Natural killer cell treated with Interleukin-12 subunit alpha and Interleukin-12 subunit beta and Interleukin-15 and Interleukin-18, amount 100 ng/mL, for 72 hours (primary cell): ENCODE measurements around the gene SYTL5. TPM values are rescaled to one million over a fixed set of nuclear protein-coding genes. Genes with fewer than 3 reads are reported as not detected.
A peak's percentile ranks its signal among the peaks of the same experiment; 100 is the strongest.

Source experiments
- ATAC-seq, 2 donors: fragments of 150-1000 bp; cut with Tn5 transposase in 1 of 2; sonication (Bioruptor Pico), chemical (Tn5 transposase) in 1 of 2; 2 replicates each; pipeline ENCODE4 v1.10.0; 2021
- DNase-seq: peaks from one replicate; pipeline ENCODE4 v3.0.0; 2022; ENCODE audit warnings: low spot score
- H3K27ac Mint-ChIP-seq, 2 donors: 1 replicate in 1 of 2; 2 replicates in 1 of 2; pipeline ENCODE4 v1.8.0; 2022; ENCODE audit warnings: mixed read lengths in 2 of 2, mild to moderate bottlenecking in 1 of 2, moderate library complexity in 1 of 2
- H3K27me3 Mint-ChIP-seq, 2 donors: 1 replicate in 1 of 2; 2 replicates in 1 of 2; pipeline ENCODE4 v1.8.0; 2022; ENCODE audit warnings: mixed read lengths in 2 of 2
- H3K36me3 Mint-ChIP-seq: one replicate; pipeline ENCODE4 v1.8.0; 2022; ENCODE audit warnings: mixed read lengths
- H3K4me1 Mint-ChIP-seq, 2 donors: 1 replicate in 1 of 2; 2 replicates in 1 of 2; pipeline ENCODE4 v1.8.0; 2022; ENCODE audit warnings: low read depth in 2 of 2, mixed read lengths in 2 of 2, mild to moderate bottlenecking in 1 of 2
- H3K4me3 Mint-ChIP-seq: one replicate; pipeline ENCODE4 v1.8.0; 2022; ENCODE audit warnings: mixed read lengths
- H3K9me3 Mint-ChIP-seq: 2 replicates; pipeline ENCODE4 v1.8.0; 2022; ENCODE audit warnings: mixed read lengths
- total RNA-seq, 2 donors: library from RNA; stranded (reverse); gene quantifications; one replicate each; pipeline ENCODE4 v1.2.3, GENCODE V29; 2022

Gene SYTL5
- total RNA-seq, 2 donors from 2014 or later = not detected

- H3K4me3 Mint-ChIP-seq = no peak overlapping the region
- no peak overlapping the region for H3K27ac Mint-ChIP-seq
- H3K36me3 Mint-ChIP-seq = no peaks in the 10 kb centered on the region
- H3K27me3 Mint-ChIP-seq = peaks cover 0 to 3% of the 10 kb centered on the region in 2 donors
- no peaks in the 10 kb centered on the region for H3K4me1 Mint-ChIP-seq
- DNase-seq (no peak), ATAC-seq (no peak)
- H3K9me3 Mint-ChIP-seq = no peaks in the 10 kb centered on the region
Measured at GRCh38 chrX:38048886-38049285, 42.5 kb downstream of the SYTL5 start.

DNA sequence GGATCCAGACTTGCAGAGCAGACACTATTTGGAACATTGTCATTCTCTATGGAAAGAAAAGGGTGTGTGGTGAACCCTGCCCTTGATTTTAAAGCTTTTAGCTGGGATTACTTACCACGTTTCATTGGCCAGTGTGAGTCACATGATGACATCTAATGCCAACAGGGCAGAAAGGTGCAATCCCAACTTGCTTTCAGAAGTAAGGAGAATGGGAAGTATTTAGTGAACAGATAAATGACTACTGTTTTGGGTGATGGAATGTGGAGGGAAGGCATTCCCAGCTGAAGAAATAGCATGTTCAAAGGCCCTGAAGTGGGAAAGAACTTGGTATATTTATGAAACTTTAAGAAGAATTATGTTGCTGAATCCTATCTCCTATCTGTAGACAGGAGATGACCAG, 44.5 kb downstream of the SYTL5 start:
- no peak for DNase-seq
- Mint-ChIP-seq H3K36me3 (no peaks in the 10 kb centered on the region), H3K4me1 (no peaks in the 10 kb centered on the region), H3K27me3 (peaks cover 0 to 10% of the 10 kb centered on the region in 2 donors), H3K27ac (no peak overlapping the region), H3K4me3 (no peak overlapping the region), H3K9me3 (no peaks in the 10 kb centered on the region)
- ATAC-seq = no peak

GRCh38 chrX:38052096-38052495, 45.7 kb downstream of the SYTL5 start:
- no peaks in the 10 kb centered on the region for H3K9me3 Mint-ChIP-seq
- no peak overlapping the region for H3K27ac Mint-ChIP-seq
- H3K4me1 Mint-ChIP-seq = no peaks in the 10 kb centered on the region
- H3K27me3 Mint-ChIP-seq = peaks cover 8 to 13% of the 10 kb centered on the region in 2 donors
- ATAC-seq = peak in 1 of 2 donors; percentile 44
- H3K36me3 Mint-ChIP-seq = no peaks in the 10 kb centered on the region
- no peak for DNase-seq
- H3K4me3 Mint-ChIP-seq = no peak overlapping the region

DNA sequence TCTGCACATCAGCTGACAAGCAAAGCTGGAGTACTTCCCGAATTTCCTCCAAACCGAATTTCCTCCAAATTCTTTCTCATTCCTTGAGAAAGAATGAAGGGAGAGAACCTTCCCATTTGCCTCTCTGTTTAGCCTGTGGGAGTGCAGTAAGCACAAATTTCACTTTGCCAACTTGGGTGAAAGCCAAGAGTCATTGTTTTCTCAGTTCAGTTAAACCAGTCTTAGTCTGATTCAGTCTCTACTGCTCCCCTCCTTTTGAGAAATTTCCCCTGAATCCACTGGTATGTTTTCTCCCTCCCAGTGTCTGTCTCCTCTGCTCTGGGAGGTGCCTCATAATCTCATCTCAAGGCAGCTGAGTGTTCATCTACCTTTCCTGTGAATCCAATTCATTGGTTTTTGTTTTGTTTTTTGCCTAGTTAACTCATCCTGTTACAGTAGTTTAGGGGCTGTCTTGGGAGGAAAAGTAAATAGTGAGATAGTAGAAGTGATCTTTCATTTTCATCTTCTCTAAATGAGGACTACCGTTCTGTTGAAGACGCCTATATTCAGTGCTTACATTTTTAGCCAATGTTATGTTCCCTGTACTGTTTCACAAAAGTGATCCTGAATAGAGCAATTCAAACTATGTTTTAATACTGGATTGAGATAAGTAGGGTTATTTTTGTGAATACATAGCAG, 49.0 kb downstream of the SYTL5 start:
- H3K9me3 Mint-ChIP-seq = no peaks in the 10 kb centered on the region
- H3K27me3 Mint-ChIP-seq = peaks cover 8 to 12% of the 10 kb centered on the region in 2 donors
- H3K36me3 Mint-ChIP-seq = no peaks in the 10 kb centered on the region
- no peaks in the 10 kb centered on the region for H3K4me1 Mint-ChIP-seq
- no peak for ATAC-seq
- no peak for DNase-seq
- no peak overlapping the region for H3K27ac Mint-ChIP-seq
- H3K4me3 Mint-ChIP-seq = no peak overlapping the region

- no peak for ATAC-seq
- H3K36me3 Mint-ChIP-seq = no peaks in the 10 kb centered on the region
- DNase-seq = no peak
- H3K27me3 Mint-ChIP-seq = peaks cover 7 to 8% of the 10 kb centered on the region in 2 donors
- H3K9me3 Mint-ChIP-seq = no peaks in the 10 kb centered on the region
- no peaks in the 10 kb centered on the region for H3K4me1 Mint-ChIP-seq
- H3K4me3 Mint-ChIP-seq = no peak overlapping the region
- H3K27ac Mint-ChIP-seq = no peak overlapping the region
Measured at GRCh38 chrX:38060331-38060878, 54.1 kb downstream of the SYTL5 start.

GRCh38 chrX:38061335-38061734, 55.0 kb downstream of the SYTL5 start:
- no peak for ATAC-seq
- H3K27me3 Mint-ChIP-seq = peaks cover 4 to 9% of the 10 kb centered on the region in 2 donors
- H3K9me3 Mint-ChIP-seq = no peaks in the 10 kb centered on the region
- no peak overlapping the region for H3K27ac Mint-ChIP-seq
- H3K4me1 Mint-ChIP-seq = no peaks in the 10 kb centered on the region
- H3K4me3 Mint-ChIP-seq = no peak overlapping the region
- no peaks in the 10 kb centered on the region for H3K36me3 Mint-ChIP-seq
- DNase-seq = no peak

DNA sequence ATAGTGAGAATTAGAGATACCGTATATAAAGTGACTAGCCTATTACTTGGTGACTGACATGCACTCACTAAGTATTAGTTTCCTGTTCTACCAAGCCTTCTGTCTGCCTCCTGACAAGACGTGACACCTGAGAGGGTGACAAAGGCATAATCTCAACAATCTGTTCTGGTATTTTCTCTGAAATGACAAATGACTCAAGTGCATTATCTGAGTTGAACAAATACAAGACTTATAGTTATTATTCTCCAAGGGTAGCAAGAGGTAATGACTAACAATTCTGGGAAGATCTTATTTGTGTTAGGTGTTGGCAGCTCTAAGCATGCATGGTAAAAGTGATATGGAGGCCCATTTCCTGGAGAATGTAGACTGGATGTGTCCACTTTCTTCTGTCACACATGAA, 60.6 kb downstream of the SYTL5 start:
- Mint-ChIP-seq H3K4me3 (no peak overlapping the region), H3K4me1 (no peaks in the 10 kb centered on the region), H3K27ac (no peak overlapping the region), H3K9me3 (peaks cover under 1% of the 10 kb centered on the region), H3K27me3 (peaks cover 5 to 17% of the 10 kb centered on the region in 2 donors), H3K36me3 (no peaks in the 10 kb centered on the region)
- no peak for DNase-seq
- ATAC-seq = no peak

DNA sequence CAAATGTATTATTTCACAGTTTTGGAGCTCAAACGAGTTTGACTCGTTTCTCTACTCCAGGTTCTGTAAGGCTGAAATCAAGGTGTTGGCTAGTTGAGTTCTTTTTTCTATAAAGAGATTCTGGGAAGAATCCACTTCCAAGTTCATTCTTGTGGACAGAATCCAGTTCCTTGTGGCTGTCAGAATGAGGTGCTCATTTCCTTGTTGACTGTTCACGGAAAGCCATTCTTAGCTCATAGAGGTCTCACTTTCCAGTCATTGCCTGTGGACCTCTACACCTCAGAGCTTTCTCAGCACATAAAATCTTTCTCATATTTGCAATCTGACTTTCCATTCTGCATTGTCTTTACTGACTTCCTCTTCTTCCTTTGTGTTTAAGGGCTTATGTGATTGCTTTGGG, 62.9 kb downstream of the SYTL5 start:
- peaks cover 5 to 24% of the 10 kb centered on the region in 2 donors for H3K27me3 Mint-ChIP-seq
- no peaks in the 10 kb centered on the region for H3K36me3 Mint-ChIP-seq
- no peak for ATAC-seq
- H3K4me3 Mint-ChIP-seq = no peak overlapping the region
- DNase-seq = no peak
- H3K27ac Mint-ChIP-seq = no peak overlapping the region
- H3K4me1 Mint-ChIP-seq = no peaks in the 10 kb centered on the region
- peaks cover 6% of the 10 kb centered on the region for H3K9me3 Mint-ChIP-seq

GRCh38 chrX:38069991-38070390, 63.6 kb downstream of the SYTL5 start:
- Mint-ChIP-seq H3K4me3 (no peak overlapping the region), H3K27me3 (peaks cover 5 to 24% of the 10 kb centered on the region in 2 donors), H3K9me3 (peaks cover 6% of the 10 kb centered on the region), H3K36me3 (no peaks in the 10 kb centered on the region), H3K4me1 (no peaks in the 10 kb centered on the region), H3K27ac (no peak overlapping the region)
- no peak for ATAC-seq
- DNase-seq = no peak

- no peak for DNase-seq
- Mint-ChIP-seq H3K36me3 (no peaks in the 10 kb centered on the region), H3K4me1 (no peaks in the 10 kb centered on the region), H3K4me3 (no peak overlapping the region), H3K27ac (no peak overlapping the region), H3K27me3 (peaks cover 0 to 14% of the 10 kb centered on the region in 2 donors), H3K9me3 (no peaks in the 10 kb centered on the region)
- ATAC-seq = no peak
Measured at GRCh38 chrX:38079463-38079862, 73.1 kb downstream of the SYTL5 start.

- ATAC-seq (no peak), DNase-seq (no peak)
- Mint-ChIP-seq H3K4me1 (no peaks in the 10 kb centered on the region), H3K36me3 (no peaks in the 10 kb centered on the region), H3K4me3 (no peak overlapping the region), H3K27me3 (peaks cover 0 to 12% of the 10 kb centered on the region in 2 donors), H3K27ac (no peak overlapping the region), H3K9me3 (no peaks in the 10 kb centered on the region)
Measured at GRCh38 chrX:38080808-38081207, 74.5 kb downstream of the SYTL5 start.

DNA sequence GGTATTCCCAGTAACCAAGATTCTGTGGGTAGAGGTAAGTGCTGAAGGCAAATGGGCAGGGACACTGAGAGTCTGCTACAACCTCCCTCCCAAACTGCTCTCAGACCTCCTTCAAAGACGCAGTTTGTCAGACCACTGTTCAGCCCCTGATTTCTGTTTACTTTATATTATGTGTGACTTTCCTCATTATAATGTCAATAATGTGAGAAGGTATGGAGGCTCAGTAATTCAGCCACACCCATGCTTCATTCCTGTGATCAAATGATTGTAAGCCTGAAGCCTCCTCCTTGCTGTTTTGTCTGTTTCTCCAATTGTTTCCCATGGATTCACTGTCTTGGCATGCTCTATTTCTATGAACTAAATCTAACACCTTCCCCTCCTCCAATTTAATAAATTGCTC, 75.6 kb downstream of the SYTL5 start:
- H3K27ac Mint-ChIP-seq = no peak overlapping the region
- H3K36me3 Mint-ChIP-seq = no peaks in the 10 kb centered on the region
- no peaks in the 10 kb centered on the region for H3K9me3 Mint-ChIP-seq
- DNase-seq = no peak
- H3K4me3 Mint-ChIP-seq = no peak overlapping the region
- H3K4me1 Mint-ChIP-seq = no peaks in the 10 kb centered on the region
- no peak for ATAC-seq
- H3K27me3 Mint-ChIP-seq = peaks cover 0 to 12% of the 10 kb centered on the region in 2 donors

DNA sequence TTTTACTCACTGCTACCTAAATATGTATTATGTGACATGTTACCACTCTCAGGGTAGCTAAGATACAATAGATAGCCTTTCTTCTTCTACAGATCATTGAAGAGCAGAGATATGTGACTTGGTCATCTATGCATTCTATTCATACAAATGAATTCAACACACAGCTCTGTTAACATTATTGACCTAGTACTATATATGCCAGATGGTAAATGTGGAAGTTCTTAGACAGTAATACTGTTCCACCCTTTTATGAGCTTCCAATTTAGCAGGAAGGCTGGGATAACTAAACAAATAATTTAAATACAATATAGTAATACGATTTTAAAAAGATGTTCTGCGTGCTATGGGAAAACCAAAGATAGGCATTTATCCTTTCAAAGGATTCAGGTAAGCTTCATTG, 76.0 kb downstream of the SYTL5 start:
- Mint-ChIP-seq H3K4me3 (no peak overlapping the region), H3K4me1 (no peaks in the 10 kb centered on the region), H3K36me3 (no peaks in the 10 kb centered on the region), H3K27ac (no peak overlapping the region), H3K9me3 (no peaks in the 10 kb centered on the region), H3K27me3 (peaks cover 0 to 12% of the 10 kb centered on the region in 2 donors)
- no peak for ATAC-seq
- DNase-seq = no peak

- Mint-ChIP-seq H3K9me3 (no peaks in the 10 kb centered on the region), H3K4me1 (no peaks in the 10 kb centered on the region), H3K27ac (no peak overlapping the region), H3K27me3 (peaks cover 0 to 13% of the 10 kb centered on the region in 2 donors), H3K4me3 (no peak overlapping the region), H3K36me3 (no peaks in the 10 kb centered on the region)
- ATAC-seq = no peak
- no peak for DNase-seq
Measured at GRCh38 chrX:38085813-38086212, 79.5 kb downstream of the SYTL5 start.
